Thyroid gland (tissue), 4 donors: ENCODE measurements around the gene LIMS4.
"Not testable (repeated sequence)": the region's sequence is repeated elsewhere in the genome, so short reads cannot be mapped to it uniquely, and the experiment has no call there.

Experiments used
- POLR2A ChIP-seq, 2 donors: fragments of 450-650 bp; IDR thresholded peaks; one replicate each; pipeline ENCODE4 v1.6.1; 2017; ENCODE audit warnings: antibody characterized with exemption in 2 of 2, mild to moderate bottlenecking in 2 of 2, moderate library complexity in 1 of 2
- TF ChIP-seq, protein P1 (sequence below), 6 experiments: fragments of 200-600 bp in 3 of 6; fragments of 450-650 bp in 3 of 6; sonication (generic) in 3 of 6; IDR thresholded peaks; one replicate each; pipeline ENCODE4 v1.5.1; 2016 to 2019; ENCODE audit warnings: antibody characterized with exemption in 6 of 6, mild to moderate bottlenecking in 2 of 6, inconsistent platforms in 1 of 6, moderate library complexity in 1 of 6

- TF ChIP-seq POLR2A (IDR thresholded peaks at IDR 0.05) = not testable (repeated sequence)
- TF ChIP-seq, protein P1, sequence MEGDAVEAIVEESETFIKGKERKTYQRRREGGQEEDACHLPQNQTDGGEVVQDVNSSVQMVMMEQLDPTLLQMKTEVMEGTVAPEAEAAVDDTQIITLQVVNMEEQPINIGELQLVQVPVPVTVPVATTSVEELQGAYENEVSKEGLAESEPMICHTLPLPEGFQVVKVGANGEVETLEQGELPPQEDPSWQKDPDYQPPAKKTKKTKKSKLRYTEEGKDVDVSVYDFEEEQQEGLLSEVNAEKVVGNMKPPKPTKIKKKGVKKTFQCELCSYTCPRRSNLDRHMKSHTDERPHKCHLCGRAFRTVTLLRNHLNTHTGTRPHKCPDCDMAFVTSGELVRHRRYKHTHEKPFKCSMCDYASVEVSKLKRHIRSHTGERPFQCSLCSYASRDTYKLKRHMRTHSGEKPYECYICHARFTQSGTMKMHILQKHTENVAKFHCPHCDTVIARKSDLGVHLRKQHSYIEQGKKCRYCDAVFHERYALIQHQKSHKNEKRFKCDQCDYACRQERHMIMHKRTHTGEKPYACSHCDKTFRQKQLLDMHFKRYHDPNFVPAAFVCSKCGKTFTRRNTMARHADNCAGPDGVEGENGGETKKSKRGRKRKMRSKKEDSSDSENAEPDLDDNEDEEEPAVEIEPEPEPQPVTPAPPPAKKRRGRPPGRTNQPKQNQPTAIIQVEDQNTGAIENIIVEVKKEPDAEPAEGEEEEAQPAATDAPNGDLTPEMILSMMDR (IDR thresholded peaks at IDR 0.05) = not testable (repeated sequence)
These were observed 4.3 kb upstream of the LIMS4 start for GRCh38 chr2:110476952-110477351.
